Measurements from ENCODE around the gene OR10A7.
"Not testable (repeated sequence)": the region's sequence is repeated elsewhere in the genome, so short reads cannot be mapped to it uniquely, and the experiment has no call there.

The OR10A7 gene, protein sequence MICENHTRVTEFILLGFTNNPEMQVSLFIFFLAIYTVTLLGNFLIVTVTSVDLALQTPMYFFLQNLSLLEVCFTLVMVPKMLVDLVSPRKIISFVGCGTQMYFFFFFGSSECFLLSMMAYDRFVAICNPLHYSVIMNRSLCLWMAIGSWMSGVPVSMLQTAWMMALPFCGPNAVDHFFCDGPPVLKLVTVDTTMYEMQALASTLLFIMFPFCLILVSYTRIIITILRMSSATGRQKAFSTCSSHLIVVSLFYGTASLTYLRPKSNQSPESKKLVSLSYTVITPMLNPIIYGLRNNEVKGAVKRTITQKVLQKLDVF

DNA sequence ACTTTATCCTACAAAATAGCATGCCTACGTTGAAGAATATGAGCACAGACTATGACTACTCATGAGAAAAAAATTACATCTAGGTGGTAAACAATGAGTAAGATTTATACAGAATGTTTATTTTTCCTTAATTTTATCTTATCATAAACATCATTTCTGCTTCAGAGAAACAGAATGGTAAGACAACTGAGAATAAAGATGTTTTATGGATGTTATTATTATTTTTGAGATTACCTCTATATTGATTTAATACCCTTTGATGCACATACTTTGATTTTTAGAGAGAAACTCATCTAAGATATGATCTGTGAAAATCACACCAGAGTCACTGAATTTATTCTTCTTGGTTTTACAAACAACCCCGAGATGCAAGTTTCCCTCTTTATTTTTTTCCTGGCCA, at the start of gene OR10A7:
Gene OR10A7 (plus strand): TSS at position 301 of the 400 bp plus-strand sequence. CDS start 0 bp downstream, at position 301.
- TF ChIP-seq, protein P1, sequence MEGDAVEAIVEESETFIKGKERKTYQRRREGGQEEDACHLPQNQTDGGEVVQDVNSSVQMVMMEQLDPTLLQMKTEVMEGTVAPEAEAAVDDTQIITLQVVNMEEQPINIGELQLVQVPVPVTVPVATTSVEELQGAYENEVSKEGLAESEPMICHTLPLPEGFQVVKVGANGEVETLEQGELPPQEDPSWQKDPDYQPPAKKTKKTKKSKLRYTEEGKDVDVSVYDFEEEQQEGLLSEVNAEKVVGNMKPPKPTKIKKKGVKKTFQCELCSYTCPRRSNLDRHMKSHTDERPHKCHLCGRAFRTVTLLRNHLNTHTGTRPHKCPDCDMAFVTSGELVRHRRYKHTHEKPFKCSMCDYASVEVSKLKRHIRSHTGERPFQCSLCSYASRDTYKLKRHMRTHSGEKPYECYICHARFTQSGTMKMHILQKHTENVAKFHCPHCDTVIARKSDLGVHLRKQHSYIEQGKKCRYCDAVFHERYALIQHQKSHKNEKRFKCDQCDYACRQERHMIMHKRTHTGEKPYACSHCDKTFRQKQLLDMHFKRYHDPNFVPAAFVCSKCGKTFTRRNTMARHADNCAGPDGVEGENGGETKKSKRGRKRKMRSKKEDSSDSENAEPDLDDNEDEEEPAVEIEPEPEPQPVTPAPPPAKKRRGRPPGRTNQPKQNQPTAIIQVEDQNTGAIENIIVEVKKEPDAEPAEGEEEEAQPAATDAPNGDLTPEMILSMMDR (IDR thresholded peaks at IDR 0.05; ENCODE audit: low read depth, low read length): no peak
- no peak within 1 kb of the TSS for H3K4me3 ChIP-seq (ENCODE audit: low read depth, low read length)

DNA sequence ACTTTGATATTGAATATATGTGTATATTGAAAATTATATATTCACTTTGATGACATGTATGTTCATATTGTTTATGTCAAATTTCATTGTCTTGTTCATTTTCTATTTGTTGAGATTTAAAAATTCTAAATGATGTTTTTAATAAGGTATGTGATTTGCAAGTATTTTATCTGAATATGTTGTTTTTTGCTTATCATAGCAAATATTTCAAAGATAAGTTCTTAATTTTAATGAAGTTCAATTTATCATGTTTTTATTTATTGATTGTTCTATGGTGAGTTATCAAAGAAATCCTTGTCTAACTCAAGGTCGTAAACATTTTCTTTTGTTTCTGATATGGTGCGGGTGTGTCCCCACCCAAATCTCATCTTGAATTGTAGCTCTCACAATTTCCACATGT, 49.4 kb upstream of the OR10A7 start:
- H3K4me3 ChIP-seq (ENCODE audit: low read depth, low read length): no peak overlapping the region
- TF ChIP-seq, protein P1 (IDR thresholded peaks at IDR 0.05; ENCODE audit: low read depth, low read length): no peak

DNA sequence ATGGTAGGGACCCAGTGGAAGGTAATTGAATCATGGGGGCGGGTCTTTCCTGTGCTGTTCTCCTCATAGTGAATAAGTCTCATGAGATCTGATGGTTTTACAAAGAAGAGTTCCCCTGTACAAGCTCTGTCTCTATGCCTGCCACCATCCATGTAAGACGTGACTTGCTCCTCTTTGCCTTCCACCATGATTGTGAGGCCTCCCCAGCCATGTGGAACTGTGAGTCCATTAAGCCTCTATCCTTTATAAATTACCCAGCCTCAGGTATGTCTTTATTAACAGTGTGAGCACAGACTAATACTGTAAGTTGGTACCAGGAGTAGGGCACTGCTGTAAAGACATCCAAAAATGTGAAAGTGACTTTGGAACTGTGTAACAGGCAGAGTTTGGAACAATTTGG, 49.0 kb upstream of the OR10A7 start:
- not testable (repeated sequence) for H3K4me3 ChIP-seq (ENCODE audit: low read depth, low read length)

DNA sequence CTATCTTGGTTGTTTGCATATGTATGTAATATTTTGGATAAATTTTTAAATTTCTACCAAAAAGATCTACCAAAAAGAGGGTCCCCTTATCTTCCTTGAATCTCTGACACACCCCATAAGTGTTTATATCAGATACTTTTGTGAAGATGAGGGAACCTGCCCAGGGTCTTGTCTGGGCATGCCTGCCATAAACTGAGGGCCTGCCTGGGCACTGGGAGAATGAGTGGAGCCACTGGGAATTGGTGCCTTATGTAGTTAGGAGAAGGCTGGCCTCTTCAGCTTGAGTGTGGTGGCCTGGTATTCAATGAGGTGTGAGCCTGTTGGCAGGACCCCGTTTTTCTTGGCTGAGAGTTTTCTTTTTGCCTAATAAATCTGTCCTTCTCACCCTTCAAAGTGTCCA, 48.1 kb upstream of the OR10A7 start:
- TF ChIP-seq, protein P1 (IDR thresholded peaks at IDR 0.05; ENCODE audit: low read depth, low read length): no peak

DNA sequence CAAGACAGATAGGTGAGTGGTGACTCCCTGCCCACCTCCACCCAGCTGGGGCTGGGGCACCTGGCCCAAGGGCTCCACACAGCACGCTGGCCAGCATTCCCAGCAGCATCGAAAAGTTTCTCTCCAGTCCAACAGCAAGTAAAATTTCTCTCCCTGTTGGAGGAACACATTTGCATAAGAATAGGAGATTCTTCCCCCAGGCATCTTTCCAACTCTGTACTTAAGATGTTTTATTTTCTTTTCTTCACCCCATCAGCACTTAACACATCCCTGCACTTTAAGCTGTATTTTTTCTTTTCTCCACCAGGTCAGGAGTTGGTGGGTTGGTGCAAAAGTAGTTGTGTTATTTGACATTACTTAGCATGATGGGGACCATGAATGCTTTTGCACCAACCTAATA, 47.4 kb upstream of the OR10A7 start:
- TF ChIP-seq, protein P1 (IDR thresholded peaks at IDR 0.05; ENCODE audit: low read depth, low read length): no peak
- no peak overlapping the region for H3K4me3 ChIP-seq (ENCODE audit: low read depth, low read length)

More for the DNA sequence above, 48.1 kb upstream of the OR10A7 start:
- H3K4me3 ChIP-seq (ENCODE audit: low read depth, low read length): no peak overlapping the region

DNA sequence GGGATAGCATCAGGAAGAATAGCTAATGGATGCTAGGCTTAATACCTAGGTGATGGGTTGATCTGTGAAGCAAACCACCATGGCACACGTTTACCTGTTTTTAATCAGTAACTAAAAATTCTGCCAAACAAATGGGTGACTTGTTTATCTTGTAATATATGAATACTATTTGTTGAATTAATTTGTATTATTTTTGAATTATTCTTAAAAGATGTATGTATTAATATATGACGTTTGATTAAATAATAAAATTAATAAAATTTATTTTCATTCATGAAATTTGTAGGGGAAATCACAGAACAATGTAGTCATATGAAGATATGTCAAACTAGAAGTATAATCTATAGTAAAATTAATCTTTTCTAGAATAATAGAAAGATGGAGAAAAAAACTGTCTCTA, 32.3 kb upstream of the OR10A7 start:
- H3K4me3 ChIP-seq (ENCODE audit: low read depth, low read length): no peak overlapping the region
- TF ChIP-seq, protein P1 (IDR thresholded peaks at IDR 0.05; ENCODE audit: low read depth, low read length): no peak

DNA sequence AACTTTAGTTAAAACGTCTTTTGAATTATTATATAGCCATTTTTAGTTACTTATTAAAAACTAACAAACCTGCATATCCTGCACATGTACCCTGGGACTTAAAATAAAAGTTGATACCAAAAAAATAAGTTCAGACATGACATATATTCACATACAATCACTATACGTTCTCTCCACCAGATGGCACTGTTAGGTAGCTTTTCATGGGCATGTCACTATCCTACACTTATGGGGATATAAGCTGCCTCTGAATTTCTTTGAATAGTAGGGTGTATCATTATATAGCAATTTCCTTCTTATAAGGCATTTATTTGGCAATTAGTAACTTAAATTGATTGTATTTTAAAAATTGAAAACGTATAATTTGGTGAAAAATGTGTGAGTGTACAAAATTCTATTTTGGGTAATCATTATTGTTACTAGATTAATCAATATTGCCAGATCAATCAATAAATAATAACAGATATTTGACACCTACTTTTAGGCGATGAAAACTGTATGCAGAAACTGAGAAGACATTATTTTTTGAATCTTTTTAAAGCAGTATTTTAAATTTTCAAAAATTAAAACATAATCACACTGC, 31.8 kb upstream of the OR10A7 start:
- H3K4me3 ChIP-seq (ENCODE audit: low read depth, low read length): no peak overlapping the region
- TF ChIP-seq, protein P1 (IDR thresholded peaks at IDR 0.05; ENCODE audit: low read depth, low read length): no peak
